Measurements from ENCODE around the gene CKMT1A. TPM values are rescaled to one million over a fixed set of nuclear protein-coding genes. Genes with fewer than 3 reads are reported as not detected.
"Not testable (repeated sequence)": the region's sequence is repeated elsewhere in the genome, so short reads cannot be mapped to it uniquely, and the experiment has no call there.

Gene CKMT1A
- total RNA-seq, 1 donor from 2014 or later = 0.80 TPM

- intact Hi-C loops (cut with DNase I) = not testable (repeated sequence)
- ATAC-seq = peak; percentile 98 to 99
- TF ChIP-seq CTCF (IDR thresholded peaks at IDR 0.05) = peak; percentile 10
Observed at GRCh38 chr15:43746245-43746902, 52.7 kb downstream of the CKMT1A start, which contains the start of gene PDIA3. Gene PDIA3, plus strand, starts transcription at chr15:43746438. Its CDS starts 102 bp downstream, at chr15:43746540.

GRCh38 chr15:43746903-43747309 lies 53.2 kb downstream of the CKMT1A start:
- intact Hi-C loops (cut with DNase I); H3K9me3 ChIP-seq; H3K27me3 ChIP-seq (ENCODE audit: low read depth); H3K36me3 ChIP-seq; DNase-seq: not testable (repeated sequence)
- Histone ChIP-seq H3K4me1 (peaks cover 47% of the 10 kb centered on the region), H3K4me3 (peak overlapping the region; percentile 79), H3K27ac (peak overlapping the region; percentile 97)
- peak; percentile 69 to 73 for ATAC-seq

More at GRCh38 chr15:43746245-43746902, 52.7 kb downstream of the CKMT1A start, which contains the start of gene PDIA3:
- H3K4me1 ChIP-seq = peaks cover 42% of the 10 kb centered on the region
- not testable (repeated sequence) for H3K9me3 ChIP-seq; H3K27me3 ChIP-seq (ENCODE audit: low read depth); H3K36me3 ChIP-seq
- peak; percentile 95 for DNase-seq
- peak within 1 kb of the TSS; percentile 79 for H3K4me3 ChIP-seq
- H3K27ac ChIP-seq = peak within 1 kb of the TSS; percentile 97

GRCh38 chr15:43748376-43748775 lies 54.7 kb downstream of the CKMT1A start:
- no peak for TF ChIP-seq CTCF (IDR thresholded peaks at IDR 0.05)
- H3K27me3 ChIP-seq (ENCODE audit: low read depth) = no peaks in the 10 kb centered on the region
- no peak for ATAC-seq
- no peak overlapping the region for H3K27ac ChIP-seq
- no peak for DNase-seq
- intact Hi-C loops (cut with DNase I) = no loop called here
- peaks cover 19% of the 10 kb centered on the region for H3K36me3 ChIP-seq
- peaks cover 54% of the 10 kb centered on the region for H3K4me1 ChIP-seq
- H3K9me3 ChIP-seq = no peaks in the 10 kb centered on the region
- peak overlapping the region; percentile 79 for H3K4me3 ChIP-seq

Other genes with a start within 250 kb of the CKMT1A start
- 41.0 TPM for gene TP53BP1, start 200.7 kb upstream of the CKMT1A start, total RNA-seq
- 7.1 TPM for gene MAP1A, start 176.3 kb upstream of the CKMT1A start, total RNA-seq
- gene PPIP5K1, start 103.7 kb upstream of the CKMT1A start, total RNA-seq = 31.6 TPM
- 0.89 TPM for gene CKMT1B, start 99.8 kb upstream of the CKMT1A start, total RNA-seq
- not detected for gene STRC, start 75.1 kb upstream of the CKMT1A start, total RNA-seq
- gene CATSPER2, start 45.0 kb upstream of the CKMT1A start, total RNA-seq = 2.7 TPM
- 330 TPM for gene PDIA3, start 52.6 kb downstream of the CKMT1A start, total RNA-seq
- 5.1 TPM for gene ELL3, start 83.1 kb downstream of the CKMT1A start, total RNA-seq
- 827 TPM for gene SERF2, start 98.5 kb downstream of the CKMT1A start, total RNA-seq
- not detected for gene SERINC4, start 106.4 kb downstream of the CKMT1A start, total RNA-seq
- gene HYPK, start 106.7 kb downstream of the CKMT1A start, total RNA-seq = 13.2 TPM
- 21.0 TPM for gene MFAP1, start 130.8 kb downstream of the CKMT1A start, total RNA-seq
- 5.7 TPM for gene WDR76, start 133.1 kb downstream of the CKMT1A start, total RNA-seq